Pons (tissue), 1 donor: ENCODE data around the gene FBXW9.
"Not testable (repeated sequence)": the region's sequence is repeated elsewhere in the genome, so short reads cannot be mapped to it uniquely, and the experiment has no call there.

Source experiments
- DNase-seq: peaks from one replicate; pipeline ENCODE4 v3.0.0-alpha.2; 2016; ENCODE audit warnings: low spot score

Gene FBXW9

DNA sequence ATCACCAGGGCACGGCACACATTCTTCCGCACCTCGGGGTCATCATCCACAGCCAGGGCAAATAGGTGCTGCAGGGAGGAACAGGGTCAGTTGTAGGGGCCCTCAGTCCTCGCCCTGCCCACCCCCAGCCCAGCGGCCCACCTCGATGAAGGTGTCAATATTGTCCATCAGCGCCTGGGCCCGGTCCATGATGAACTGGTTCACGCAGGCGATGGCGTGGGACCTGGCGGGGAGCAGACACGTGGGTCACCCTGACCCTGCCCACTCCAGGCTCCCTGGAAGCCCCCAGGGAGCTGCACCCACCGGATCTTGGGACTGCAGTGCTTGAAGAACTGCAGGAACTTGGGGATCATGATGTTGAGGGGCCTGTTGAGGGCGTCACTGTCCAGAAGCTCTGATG, 18.7 kb upstream of the FBXW9 start:
- no peak for DNase-seq

DNA sequence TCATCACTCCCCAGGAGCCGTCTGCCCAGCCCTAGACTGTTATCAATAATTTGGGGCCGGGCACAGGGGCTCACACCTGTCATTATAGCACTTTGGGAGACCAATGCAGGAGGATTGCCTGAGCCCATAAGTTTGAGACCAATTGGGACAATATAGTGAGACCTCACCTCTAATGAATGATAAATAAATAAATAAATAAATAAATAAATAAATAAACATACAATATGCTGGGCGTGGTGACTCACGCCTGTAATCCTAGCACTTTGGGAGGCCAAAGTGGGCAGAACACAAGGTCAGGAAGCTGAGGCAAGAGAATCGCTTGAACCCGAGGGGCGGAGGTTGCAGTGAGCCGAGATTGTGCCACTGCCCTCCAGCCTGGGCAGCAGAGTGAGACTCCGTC, 16.9 kb upstream of the FBXW9 start:
- not testable (repeated sequence) for DNase-seq

DNA sequence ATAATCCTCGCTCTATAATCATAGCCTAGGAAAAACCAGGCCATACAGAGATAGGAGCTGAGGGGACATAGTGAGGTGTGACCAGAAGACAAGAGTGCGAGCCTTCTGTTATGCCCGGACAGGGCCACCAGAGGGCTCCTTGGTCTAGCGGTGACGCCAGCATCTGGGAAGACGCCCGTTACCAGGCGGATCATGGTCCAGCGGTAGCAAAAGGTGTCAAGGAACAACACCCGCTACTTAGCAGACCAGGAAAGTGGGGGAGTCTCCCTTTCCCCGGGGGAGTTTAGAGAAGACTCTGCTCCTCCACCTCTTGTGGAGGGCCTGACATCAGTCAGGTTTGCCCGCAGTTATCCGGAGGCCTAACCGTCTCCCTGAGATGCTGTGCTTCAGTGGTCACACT, 15.6 kb upstream of the FBXW9 start:
- not testable (repeated sequence) for DNase-seq

DNA sequence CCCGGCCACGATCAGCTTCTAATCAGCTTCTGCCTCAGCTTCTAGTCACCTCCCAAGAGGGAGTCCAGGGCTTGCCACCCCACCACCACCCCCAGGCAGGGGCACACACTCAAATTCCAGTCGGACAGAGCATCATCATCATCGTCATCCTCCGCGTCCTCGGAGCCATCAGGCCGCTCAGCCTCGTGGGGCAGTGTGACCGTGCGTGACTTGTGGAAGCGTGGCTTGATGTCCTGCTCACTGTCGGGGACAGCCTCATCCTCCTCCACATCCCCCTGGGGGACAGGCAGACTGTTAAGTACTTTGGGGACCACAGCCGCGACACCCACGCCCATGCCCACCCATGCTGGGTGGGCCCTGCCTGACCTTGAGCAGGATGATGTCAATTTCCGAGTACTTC, 14.8 kb upstream of the FBXW9 start:
- no peak for DNase-seq

DNA sequence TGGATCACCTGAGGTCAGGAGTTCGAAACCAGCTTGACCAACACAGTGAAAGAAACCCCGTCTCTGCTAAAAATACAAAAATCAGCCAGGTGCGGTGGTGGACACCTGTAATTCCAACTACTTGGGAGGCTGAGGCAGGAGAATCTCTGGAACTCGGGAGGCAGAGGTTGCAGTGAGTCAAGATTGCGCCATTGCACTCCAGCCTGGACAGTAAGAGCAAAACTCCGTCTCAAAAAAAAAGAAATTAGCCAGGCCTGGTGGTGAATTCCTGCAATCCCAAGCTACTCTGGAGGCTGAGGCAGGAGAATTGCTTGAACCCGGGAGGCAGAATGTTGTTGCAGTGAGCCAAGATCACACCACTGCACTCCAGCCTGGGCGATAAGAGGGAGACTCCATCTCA, 12.2 kb upstream of the FBXW9 start:
- no peak for DNase-seq

DNA sequence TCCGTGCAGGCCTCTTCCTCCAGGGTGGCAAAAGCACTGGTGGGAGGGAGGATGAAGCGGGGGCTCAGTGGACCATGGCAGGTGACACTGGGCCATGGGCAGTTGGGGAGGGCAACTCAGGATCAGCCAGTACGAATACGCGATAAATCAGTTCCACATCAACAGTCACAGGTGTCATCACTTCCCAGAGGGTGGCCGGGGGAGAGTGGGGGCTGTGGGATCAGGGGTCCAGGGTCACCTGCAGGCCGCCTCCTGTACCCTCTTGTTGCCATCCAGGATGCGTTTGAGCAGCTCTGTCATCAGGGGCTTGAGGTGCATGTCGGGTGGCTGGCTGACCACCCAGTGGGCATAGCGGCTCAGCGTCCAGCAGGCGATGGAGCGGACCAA, 9.9 kb upstream of the FBXW9 start:
- DNase-seq = no peak

DNA sequence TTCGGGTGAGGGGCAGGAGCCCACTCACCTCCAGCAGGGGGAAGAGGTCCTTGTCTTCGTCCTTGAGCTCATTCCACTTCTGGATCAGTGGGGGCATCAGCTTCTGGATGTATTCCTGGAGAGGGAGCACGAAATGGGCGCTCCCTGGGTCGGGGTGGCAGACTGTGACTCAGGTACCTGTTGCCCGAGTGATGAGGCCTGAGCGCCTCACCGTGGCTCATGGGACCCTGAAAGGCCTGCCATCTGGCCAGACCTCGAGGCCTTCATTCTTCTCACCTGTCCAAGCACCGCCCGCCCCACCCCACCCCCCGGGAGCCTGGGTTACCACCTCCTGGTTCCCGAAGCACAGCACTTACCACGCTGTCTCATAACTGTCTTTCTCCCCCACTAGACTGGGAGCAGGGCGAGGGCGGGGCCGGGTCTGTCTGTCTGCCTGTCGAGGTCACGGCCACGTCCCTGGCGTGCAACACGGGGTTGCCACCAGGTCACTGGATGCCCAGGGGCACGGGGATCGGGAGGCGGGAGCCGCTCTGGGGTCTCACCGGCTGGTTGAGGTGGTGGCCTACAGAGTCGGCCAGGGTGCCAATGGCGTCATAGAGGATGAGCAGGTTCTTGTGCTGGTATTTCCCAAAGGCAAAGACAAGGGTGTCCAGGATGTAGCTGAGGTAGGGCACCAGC, 9.4 kb upstream of the FBXW9 start:
- DNase-seq = no peak

DNA sequence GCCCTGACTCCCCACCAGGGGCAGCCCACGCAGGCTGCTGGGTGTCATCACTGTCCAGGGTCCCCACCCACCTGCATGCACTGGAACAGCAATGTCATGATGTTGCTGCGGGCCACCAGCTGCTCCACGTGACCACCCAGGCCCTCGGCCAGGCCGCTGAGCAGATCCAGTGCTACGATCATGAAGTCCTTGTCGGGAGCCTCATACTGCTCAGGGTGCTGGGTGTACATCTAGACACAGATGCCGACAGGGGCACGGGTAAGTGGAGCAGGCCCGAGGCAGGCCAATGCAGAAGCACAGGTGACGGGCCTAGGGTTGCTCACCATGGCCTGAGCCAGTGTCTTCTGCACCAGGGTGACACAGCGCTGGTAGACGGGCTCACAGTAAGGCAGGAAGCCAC, 8.7 kb upstream of the FBXW9 start:
- DNase-seq = no peak

DNA sequence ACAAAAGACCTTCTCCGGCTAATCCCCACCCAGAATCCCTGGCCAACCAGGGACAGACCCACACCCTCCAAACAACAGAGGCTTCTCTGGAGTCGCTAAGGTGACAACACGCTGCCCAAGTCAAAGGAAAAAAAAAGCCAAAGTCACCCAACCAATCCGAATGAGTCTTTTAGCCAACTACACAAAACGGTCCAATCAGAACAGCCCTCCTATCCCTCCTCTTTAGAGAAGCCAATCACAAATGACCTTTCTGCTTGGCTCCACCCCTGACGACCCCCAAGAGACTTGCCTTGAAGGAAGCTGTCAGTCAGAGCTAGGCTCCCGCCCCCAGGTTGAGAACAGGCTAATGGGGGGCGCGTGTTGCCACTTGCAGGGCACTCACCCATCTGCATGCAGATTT, 6.6 kb upstream of the FBXW9 start:
- DNase-seq = no peak

DNA sequence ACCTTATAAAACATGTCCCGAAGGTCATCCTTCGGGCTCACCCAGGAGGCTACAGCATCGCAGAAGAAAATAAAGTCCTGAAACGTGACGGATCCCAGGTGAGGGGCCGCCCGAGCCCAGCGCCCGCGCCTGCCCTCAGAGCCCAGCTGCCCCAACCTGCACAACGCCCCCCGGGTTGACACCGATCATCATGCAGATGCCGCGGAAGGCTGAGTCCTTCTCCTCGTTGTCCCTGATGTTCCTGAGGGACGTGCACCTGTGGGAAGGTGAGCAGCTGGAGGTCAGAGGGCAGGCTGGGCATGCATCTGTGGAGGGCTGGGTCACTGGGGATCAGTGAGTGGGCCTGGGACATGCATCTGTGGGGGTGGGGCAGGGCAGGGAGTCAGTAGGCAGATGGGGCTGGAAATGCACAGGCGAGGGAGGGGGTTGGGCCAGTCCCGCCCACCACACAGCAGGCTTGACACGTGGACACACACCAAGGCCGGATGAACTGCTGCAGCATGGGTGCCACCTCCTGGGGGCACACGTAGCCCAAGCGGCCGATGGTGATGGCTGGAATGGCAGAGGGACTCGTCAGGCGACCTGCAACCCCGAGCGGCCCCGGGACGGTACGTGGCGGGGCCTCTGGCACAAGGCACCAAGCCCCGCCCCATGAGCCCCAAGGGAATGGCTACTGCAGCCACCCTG, 5.3 kb upstream of the FBXW9 start:
- no peak for DNase-seq

DNA sequence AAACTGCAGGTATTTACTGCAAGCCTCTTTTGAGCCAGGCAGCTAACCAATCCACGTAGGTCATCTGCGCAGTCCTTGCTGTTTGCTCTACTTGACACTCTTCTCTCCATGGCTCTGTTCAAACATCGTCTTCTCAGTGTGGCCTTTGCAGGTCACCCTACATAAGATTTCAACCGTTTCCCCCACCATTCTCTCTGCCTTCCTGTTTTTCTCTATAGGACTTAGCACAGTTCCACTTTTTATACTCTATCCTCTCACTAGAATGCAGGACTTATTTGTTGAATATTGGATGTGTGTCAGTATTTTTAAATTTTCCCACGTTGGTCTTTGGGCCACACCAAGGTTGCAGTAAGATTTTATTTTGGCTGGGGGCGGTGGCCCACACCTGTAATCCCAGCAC, 1.7 kb upstream of the FBXW9 start:
- no peak for DNase-seq

DNA sequence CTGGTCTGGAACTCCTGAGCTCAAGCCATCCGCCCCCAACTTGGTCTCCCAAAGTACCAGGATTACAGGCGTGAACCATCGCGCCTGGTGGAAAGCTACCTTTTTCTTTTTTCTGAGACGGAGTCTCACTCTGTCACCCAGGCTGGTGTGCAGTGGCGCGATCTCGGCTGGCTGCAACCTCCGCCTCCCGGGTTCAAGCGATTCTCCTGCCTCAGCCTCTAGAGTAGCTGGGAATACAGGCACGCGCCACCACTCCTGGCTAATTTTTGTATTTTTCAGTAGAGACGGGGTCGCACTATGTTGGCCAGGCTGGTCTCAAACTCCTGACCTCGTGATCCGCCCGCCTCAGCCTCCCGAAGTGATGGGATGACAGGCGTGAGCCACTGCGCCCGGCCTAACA, 994 bp upstream of the FBXW9 start:
- DNase-seq = not testable (repeated sequence)

DNA sequence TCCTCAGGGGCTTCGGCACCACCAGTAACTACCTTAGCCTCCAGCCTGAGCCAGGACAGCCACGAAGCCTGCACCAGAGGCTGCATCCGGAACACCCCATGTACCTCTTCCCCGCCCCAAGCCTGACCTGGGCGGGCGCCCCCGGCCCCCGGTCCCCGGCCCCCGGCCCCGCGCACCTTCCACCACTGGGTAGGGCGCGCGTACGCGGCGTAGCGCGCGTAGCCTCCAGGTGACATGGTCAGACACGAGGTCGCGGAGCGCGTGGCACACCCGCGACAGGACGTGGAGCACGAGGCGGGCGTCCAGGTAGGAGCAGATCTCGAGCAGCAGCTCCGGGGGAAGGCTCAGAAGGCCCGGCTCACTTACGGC, 450 bp downstream of the FBXW9 start:
- DNase-seq = no peak

DNA sequence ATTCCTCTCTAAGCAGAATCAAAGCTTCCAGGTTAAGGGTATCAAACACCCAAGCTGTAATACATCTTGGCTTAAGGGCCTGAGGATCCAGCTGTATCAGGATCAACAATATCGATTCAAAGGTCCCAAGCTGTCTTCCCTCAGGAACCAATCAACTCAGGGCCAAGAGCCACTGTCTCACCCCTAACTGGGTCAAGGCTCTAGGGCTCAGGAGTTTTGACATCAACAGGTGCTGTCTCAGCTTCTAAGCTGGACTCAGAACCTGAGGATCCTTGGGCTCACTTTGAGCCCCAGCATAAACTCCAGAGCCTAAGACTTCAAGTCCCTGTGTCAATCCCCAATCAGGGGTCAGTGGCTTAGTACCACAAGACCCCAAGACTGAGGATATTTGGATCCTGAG, 917 bp downstream of the FBXW9 start:
- no peak for DNase-seq

DNA sequence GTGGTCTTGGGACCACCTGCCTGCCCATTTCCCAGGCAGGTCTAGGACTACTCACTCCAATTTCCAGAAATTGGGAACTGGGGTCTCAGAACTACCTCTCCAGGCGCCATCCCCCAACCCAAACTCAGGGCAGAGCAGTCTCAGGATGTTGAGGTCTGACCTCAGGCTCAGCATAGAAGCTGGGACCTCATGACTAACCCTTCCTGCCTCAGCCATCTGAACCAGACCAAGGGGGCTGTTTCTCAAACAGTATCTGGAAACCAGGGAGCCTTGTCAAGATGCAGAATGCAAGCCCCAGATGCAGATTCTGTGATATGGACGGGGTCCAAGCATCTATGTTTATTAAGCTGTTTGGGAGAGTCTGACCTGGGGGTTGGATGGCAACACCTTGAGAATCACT, 1.3 kb downstream of the FBXW9 start:
- no peak for DNase-seq

DNA sequence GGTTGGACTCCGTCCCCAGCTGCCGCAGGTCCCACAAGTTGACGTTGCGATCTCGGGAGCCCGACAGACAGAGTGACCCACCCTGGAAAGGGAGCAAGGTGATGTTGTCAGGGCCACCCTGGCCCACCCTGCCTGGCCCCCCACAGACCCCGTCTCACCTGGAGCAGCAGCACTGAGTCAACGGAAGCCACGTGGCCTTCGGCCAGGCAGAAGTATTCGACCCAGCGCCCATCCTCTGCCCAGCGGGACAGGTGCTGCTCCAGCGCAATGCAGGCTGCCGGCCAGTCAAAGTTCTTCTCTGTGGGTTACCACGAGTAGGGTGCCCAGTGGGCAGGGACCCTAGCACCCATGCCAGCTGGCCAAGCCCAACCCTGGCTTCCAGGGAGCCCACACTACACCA, 1.8 kb downstream of the FBXW9 start:
- no peak for DNase-seq

DNA sequence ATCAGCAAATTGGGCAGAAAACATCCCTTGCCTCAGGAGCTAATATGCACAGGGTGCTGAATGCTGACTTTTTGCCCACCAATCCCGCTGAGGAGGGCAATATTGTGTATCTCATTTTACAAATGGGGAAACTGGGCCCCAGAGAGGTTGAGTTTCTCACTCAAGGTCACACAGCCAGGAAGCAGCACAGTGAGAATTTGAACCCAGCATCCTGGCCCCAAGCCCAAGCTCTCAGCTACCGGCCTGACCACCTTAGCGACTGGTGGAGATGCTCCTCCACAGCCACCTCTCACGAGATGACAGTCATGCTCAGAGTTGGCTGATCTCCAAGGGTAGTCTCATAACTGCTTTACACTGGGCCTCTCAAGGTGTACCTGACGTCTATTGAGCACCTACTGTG, 3.5 kb downstream of the FBXW9 start:
- DNase-seq = no peak

DNA sequence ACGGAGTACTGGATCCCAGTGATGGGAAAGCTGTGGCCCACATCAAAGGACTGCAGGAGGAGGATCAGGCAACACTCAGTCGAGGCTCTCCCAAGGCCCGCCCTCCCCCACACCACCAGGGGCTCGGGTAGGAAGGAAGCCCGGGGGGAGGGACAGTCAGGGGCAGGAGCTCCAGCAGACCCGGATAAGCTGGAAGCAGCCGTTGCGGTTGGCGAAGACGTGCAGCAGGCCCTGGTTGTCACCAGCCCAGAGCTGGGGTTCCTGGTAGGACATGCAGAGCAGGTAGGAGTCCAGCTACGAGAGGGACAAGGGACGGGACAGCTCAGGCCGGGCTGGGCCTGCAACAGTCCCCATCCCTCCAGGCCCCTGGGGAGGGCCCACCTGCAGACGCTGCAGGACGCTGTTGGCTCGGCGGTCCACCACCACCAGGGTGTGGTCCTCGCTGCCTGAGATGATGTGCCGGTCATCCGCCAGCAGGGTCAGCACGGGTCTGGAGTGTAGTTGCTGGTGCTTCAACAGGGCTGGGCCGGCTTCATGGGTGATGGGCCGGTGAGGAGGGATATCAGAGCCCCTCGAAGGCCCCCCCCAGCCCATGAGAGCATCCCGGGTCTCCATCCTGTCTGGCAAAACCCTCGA, 6.7 kb downstream of the FBXW9 start:
- DNase-seq = no peak

DNA sequence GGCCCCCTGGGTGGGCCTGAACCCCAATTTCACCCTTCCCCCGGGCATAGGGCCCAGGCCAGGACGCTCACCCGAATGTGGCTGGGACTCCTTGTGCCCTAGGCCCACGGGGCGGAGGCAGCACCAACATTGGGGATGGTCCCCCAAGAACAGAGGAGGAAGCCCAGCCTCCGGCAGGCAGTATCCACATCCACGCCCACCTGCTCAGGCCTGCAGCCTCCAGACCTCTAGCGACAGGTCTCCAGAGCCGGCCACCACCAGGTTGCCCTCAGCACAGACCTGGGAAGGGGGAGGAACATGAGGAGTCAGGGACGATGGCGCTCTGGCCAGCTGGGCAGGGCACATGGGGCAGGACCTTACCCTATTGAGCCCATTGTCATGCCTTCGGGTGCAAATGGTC, 7.4 kb downstream of the FBXW9 start:
- DNase-seq = no peak

DNA sequence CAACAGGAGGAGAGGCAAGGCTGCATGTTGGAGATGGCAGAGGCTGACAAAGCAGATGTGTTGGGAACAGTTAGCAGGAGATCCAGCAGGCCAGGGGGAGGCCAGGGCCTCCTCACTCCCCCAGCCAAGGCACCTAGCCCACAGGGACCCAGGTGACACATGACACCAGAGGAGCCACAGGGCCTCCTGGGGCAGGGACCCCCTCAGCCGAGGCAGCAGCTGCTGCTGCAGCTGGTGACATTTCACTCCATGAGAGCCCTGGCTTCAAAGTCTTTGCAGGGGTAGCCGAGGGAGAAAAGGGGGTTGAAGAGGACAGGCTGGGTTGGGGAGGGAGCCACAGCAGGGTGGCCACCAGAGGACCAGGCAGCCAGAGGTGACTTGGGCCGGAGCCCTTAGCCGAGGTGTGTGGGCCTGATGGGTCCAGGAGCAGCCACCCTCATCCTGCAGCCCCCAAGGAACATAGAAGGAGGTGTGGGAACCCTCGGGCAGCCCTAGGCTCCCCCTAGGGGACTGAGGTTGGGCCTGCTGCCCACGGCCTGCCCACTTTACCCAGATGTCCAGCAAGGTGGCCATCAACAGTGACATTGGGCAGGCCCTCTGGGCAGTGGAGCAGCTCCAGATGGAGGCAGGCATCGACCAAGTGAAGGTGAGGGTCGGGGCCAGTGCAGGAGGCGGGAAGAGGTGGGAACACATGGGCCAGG, 8.8 kb downstream of the FBXW9 start, which contains the start of gene GNG14:
TSS of gene GNG14 (plus strand) at position 503 of the 701 bp plus-strand sequence. CDS start at position 554, 51 bp downstream.
- no peak for DNase-seq

DNA sequence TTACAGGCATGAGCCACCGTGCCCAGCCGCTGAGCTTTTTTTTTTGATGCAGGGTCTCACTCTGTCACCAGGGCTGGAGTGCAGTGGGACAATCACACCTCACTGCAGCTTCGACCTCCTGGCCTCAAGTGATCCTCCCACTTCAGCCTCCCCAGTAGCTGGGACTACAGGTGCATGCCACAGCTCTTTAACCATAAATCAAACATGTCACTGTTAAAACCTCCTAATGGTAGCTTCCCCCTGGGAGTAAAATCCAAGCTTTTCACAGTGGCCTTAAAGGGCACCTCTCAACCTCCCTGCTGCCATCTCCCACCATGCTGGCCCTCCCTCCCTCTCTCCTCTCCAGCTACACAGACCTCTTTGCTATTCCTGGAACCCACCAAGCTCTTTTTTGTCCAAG, 10.6 kb downstream of the FBXW9 start:
- DNase-seq = no peak

DNA sequence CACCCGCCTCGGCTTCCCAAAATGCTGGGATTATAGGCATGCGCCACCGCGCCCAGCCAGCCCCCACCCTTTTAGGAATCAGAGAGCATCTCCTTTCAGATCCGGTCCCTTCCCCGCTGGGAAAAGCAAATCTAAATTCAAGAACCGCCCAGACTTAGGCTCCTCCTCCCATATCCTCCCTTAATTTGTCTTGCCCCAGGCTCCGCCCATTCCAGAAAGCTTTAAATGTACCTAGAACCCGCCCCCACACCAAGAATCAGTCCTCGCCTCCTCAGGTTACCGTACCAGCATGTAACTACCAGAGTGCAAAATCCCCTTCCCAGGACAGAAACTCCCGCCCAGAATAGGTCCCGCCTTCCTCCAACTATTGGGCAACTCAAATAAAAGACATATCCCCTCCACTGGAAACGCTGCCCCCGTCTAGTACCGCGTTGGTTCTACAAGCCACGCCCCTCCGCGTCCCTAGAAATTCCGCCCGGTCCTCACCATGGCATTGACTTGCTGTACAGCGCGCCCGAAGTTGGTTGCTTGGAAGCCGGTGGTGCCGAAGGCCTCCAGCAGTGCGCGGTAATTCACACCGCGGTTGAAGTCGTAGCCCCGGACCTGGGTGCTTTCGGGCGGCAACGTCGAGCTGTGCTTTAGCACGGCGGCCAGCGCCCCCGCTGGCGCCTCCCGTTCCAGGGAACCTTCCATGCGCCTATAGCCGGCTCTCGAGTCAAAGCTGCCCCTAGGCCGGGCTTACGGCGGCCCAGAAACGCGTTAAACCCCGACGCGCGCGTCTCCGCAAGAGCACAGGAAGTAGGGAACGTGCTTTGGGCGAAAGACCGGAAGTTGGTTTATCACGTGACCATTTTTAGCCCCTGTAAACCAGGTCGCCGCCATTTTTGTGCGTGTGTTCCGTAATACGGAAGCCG, 15.1 kb downstream of the FBXW9 start, which contains the start of gene DHPS:
TSS of gene DHPS (minus strand) at position 807 of the 914 bp plus-strand sequence. CDS start at position 693, 114 bp downstream.
- DNase-seq = peak; percentile 95
